ENCODE results near the gene BRICD5. TPM values are rescaled to one million over a fixed set of nuclear protein-coding genes. Genes with fewer than 3 reads are reported as not detected.
A peak's percentile ranks its signal among the peaks of the same experiment; 100 is the strongest.
"Not testable (repeated sequence)": the region's sequence is repeated elsewhere in the genome, so short reads cannot be mapped to it uniquely, and the experiment has no call there.

BRICD5 gene
- total and polyA plus RNA-seq, 8 donors, result 2.6 to 78.8 (median 9.7) TPM

GRCh38 chr16:2204416-2205103 lies 6.1 kb downstream of the BRICD5 start:
- Histone ChIP-seq H3K27me3 (no peaks in the 10 kb centered on the region), H3K4me1 (peaks cover 12 to 28% (median 22%) of the 10 kb centered on the region in 4 donors), H3K4me3 (peak overlapping the region; percentile 65 to 75 (median 69)), H3K27ac (peak overlapping the region; percentile 95 to 99 (median 96)), H3K36me3 (peaks cover 27 to 32% (median 29%) of the 10 kb centered on the region in 4 donors), H3K9me3 (no peaks in the 10 kb centered on the region)
- TF ChIP-seq POLR2AphosphoS5 (IDR thresholded peaks at IDR 0.05) (no peak), EP300 (IDR thresholded peaks at IDR 0.05) (no peak), POLR2A (IDR thresholded peaks at IDR 0.05) (no peak)
- TF ChIP-seq, protein P1, sequence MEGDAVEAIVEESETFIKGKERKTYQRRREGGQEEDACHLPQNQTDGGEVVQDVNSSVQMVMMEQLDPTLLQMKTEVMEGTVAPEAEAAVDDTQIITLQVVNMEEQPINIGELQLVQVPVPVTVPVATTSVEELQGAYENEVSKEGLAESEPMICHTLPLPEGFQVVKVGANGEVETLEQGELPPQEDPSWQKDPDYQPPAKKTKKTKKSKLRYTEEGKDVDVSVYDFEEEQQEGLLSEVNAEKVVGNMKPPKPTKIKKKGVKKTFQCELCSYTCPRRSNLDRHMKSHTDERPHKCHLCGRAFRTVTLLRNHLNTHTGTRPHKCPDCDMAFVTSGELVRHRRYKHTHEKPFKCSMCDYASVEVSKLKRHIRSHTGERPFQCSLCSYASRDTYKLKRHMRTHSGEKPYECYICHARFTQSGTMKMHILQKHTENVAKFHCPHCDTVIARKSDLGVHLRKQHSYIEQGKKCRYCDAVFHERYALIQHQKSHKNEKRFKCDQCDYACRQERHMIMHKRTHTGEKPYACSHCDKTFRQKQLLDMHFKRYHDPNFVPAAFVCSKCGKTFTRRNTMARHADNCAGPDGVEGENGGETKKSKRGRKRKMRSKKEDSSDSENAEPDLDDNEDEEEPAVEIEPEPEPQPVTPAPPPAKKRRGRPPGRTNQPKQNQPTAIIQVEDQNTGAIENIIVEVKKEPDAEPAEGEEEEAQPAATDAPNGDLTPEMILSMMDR (IDR thresholded peaks at IDR 0.05), result no peak
- no peak for DNase-seq
- intact Hi-C loops (cut with DNase I; ENCODE audit: low total_unique reads), result loop anchor here (10.0 kb wide), 1 partner anchor 50 kb away; the partner anchor contains the start of gene ECI1
- WGBS, 5 donors, result 80 to 86% (median 84%) methylated on average over 13 of the region's 13 CpGs

GRCh38 chr16:2203119-2203688 lies 7.5 kb downstream of the BRICD5 start:
- WGBS, 5 donors, result 90 to 94% (median 92%) methylated on average over 8 of the region's 8 CpGs
- H3K4me1 ChIP-seq, result peaks cover 12 to 28% (median 22%) of the 10 kb centered on the region in 4 donors
- not testable (repeated sequence) for DNase-seq, H3K9me3 ChIP-seq, H3K4me3 ChIP-seq, H3K27ac ChIP-seq
- H3K27me3 ChIP-seq, result peaks cover 0 to 13% (median 0%) of the 10 kb centered on the region in 3 donors
- intact Hi-C loops (cut with DNase I; ENCODE audit: low total_unique reads), result loop anchor here (10.0 kb wide), 1 partner anchor 52 kb away; the partner anchor contains the start of gene ECI1
- peaks cover 13 to 18% (median 15%) of the 10 kb centered on the region in 4 donors for H3K36me3 ChIP-seq

DNA sequence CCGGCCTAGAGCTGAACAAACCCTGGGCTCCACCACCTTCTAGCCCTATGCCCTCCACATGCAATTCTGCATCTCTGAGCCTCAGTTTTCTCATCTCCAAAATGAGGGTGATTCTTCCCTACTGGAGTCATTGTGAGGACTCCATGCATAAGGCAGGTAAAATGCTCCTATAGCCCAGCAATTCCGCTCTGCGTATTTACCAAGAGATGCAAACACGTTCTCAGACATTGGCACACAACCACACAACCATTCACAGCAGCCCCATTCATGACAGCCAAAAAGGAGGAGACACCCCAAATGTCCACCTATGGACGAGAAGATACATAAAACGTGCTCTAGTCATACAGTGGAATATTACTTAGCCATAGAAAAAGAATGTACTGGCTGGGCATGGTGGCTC lies 10.3 kb downstream of the BRICD5 start:
- no peak overlapping the region for H3K27ac ChIP-seq
- no peak overlapping the region for H3K4me3 ChIP-seq
- TF ChIP-seq, protein P1 (IDR thresholded peaks at IDR 0.05), result no peak
- no peak for TF ChIP-seq POLR2AphosphoS5 (IDR thresholded peaks at IDR 0.05)
- TF ChIP-seq EP300 (IDR thresholded peaks at IDR 0.05), result no peak
- no peak for TF ChIP-seq POLR2A (IDR thresholded peaks at IDR 0.05)
- no peak for DNase-seq
- intact Hi-C loops (cut with DNase I; ENCODE audit: low total_unique reads), result loop anchor here (10.0 kb wide), 1 partner anchor 54 kb away; the partner anchor contains the start of gene ECI1
- WGBS, 5 donors, result 82 to 83% (median 83%) methylated on average over 6 of the region's 6 CpGs
- H3K36me3 ChIP-seq, result no peaks in the 10 kb centered on the region
- H3K9me3 ChIP-seq, result no peaks in the 10 kb centered on the region
- H3K27me3 ChIP-seq, result peaks cover 6 to 39% (median 24%) of the 10 kb centered on the region in 3 donors
- H3K4me1 ChIP-seq, result peaks cover 17 to 20% (median 19%) of the 10 kb centered on the region in 4 donors

GRCh38 chr16:2199621-2200139 lies 11.0 kb downstream of the BRICD5 start:
- intact Hi-C loops (cut with DNase I; ENCODE audit: low total_unique reads), result loop anchor here (10.0 kb wide), 2 partner anchors 55 to 295 kb away; partner anchors contain the start of gene ECI1
- Histone ChIP-seq H3K4me1 (peaks cover 17 to 22% (median 20%) of the 10 kb centered on the region in 4 donors), H3K27ac (no peak overlapping the region), H3K36me3 (no peaks in the 10 kb centered on the region), H3K9me3 (no peaks in the 10 kb centered on the region), H3K27me3 (peaks cover 6 to 45% (median 30%) of the 10 kb centered on the region in 3 donors), H3K4me3 (no peak overlapping the region)
- no peak for DNase-seq
- no peak for TF ChIP-seq EP300 (IDR thresholded peaks at IDR 0.05)
- TF ChIP-seq POLR2AphosphoS5 (IDR thresholded peaks at IDR 0.05), result no peak
- WGBS, 5 donors, result 55 to 69% (median 57%) methylated on average over 9 to 14 of the region's 14 CpGs

DNA sequence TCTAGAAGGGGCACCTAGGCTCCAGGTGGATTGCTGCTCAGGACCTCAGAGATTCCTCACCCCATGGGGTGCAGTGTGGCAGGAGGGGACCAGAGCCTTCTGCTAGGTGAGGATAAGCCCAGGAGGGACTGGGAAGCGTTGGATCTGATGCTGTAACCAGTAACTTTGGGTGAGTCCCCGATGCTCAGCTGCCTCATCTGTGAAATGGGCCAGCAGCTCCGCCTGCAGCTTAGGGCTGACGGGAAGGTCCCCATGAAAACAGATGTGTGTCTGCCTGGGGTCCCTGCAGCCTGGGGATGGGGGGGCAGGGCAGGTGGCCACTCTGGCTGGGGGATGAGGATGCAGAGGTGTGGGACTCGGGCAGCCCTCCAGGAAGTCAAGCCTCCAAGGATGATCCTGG lies 11.6 kb downstream of the BRICD5 start:
- DNase-seq, result no peak
- intact Hi-C loops (cut with DNase I; ENCODE audit: low total_unique reads), result loop anchor here (10.0 kb wide), 1 partner anchor 296 kb away; no protein-coding TSS in a partner anchor
- no peak overlapping the region for H3K27ac ChIP-seq
- H3K4me1 ChIP-seq, result peaks cover 13 to 21% (median 19%) of the 10 kb centered on the region in 4 donors
- peaks cover 6 to 51% (median 36%) of the 10 kb centered on the region in 3 donors for H3K27me3 ChIP-seq
- no peak overlapping the region for H3K4me3 ChIP-seq
- H3K36me3 ChIP-seq, result no peaks in the 10 kb centered on the region
- H3K9me3 ChIP-seq, result no peaks in the 10 kb centered on the region
- no peak for TF ChIP-seq POLR2A (IDR thresholded peaks at IDR 0.05)
- TF ChIP-seq POLR2AphosphoS5 (IDR thresholded peaks at IDR 0.05), result no peak
- TF ChIP-seq, protein P1 (IDR thresholded peaks at IDR 0.05), result no peak
- no peak for TF ChIP-seq EP300 (IDR thresholded peaks at IDR 0.05)
- 62 to 90% (median 77%) methylated on average over 4 to 5 of the region's 5 CpGs for WGBS, 5 donors
